Endothelial cell of hepatic sinusoid (primary cell): Measurements from ENCODE around the gene IFNA1.
"Not testable (repeated sequence)": the region's sequence is repeated elsewhere in the genome, so short reads cannot be mapped to it uniquely, and the experiment has no call there.

Experiments
- in situ Hi-C: cut with HindIII; loops from 2 replicates; pipeline ENCODE4 v1.10.0; 2017; ENCODE audit warnings: low sequenced_read_pairs

IFNA1 gene

GRCh38 chr9:21443849-21444625 lies 3.8 kb downstream of the IFNA1 start:
- in situ Hi-C loops: no loop called here

GRCh38 chr9:21449312-21449711 lies 9.1 kb downstream of the IFNA1 start:
- in situ Hi-C loops: not testable (repeated sequence)

DNA sequence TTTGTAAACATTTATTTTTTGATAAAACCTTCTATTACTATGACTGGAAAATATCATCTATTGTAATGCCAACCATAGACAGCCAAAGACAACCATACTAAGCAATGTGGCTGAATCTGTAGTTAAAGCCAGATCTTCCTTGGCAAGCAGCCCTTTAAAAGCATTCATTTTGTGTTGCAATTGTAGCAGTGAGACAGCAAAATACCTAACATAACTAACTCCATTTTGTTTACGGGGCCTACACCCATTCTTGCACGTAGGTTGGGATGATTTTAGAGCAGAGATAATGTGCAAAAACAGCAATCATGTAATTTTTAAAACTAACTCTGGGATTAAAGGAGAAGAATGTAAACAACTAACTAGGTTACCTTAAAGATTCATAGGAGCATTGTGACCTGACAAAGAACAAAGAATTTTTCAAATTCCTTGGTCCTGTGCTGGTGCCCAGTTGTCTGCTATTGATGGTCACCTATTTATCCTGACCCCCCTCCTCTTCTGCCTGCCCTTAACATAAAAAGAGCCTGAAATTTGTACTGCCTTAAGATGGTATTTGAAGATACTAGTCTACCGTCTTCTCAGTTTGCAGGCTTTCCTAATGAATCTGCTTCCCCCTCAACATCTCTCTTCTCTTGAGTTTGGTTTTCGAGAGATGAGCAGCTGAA lies 10.6 kb downstream of the IFNA1 start:
- in situ Hi-C loops: no loop called here

DNA sequence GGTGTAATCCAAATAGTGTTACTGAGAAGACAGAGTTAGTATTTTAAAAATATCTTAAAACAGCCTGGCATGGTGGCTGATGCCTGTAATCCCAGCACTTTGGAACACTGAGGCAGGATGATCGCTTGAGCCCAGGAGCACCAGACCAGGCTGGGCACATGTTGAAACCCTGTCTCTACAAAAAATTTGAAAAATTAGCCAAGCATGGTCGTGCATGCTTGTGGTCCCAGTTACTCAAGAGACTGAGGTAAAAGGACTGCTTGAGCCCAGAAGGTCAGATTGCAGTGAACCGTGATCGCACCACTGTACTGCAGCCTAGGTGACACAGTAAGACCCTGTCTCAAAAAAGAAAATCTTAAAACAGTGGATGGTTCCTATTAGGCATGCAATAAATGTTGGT lies 12.4 kb downstream of the IFNA1 start:
- in situ Hi-C loops: no loop called here

GRCh38 chr9:21454149-21454548 lies 13.9 kb downstream of the IFNA1 start:
- in situ Hi-C loops: no loop called here

GRCh38 chr9:21455320-21455719 lies 15.1 kb downstream of the IFNA1 start:
- in situ Hi-C loops: no loop called here

DNA sequence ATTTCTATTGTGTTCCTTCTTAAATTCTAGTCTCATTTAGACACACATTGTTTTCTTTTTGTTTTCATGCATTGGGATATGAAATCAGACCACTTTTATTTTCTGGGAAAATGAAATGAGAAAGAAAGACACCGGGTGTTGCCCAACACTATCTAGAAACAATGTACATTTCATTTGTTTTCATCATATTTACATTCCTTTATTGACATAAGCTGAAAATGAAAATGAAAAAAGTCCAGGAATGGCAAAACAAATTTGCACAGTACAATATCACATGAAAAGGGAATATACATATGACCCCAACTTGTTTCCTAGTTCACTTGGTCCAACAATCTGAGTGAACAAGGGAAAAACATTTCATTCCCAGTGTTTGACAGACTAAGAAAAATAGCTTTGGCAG lies 21.1 kb downstream of the IFNA1 start:
- in situ Hi-C loops: no loop called here

GRCh38 chr9:21465138-21465537 lies 24.9 kb downstream of the IFNA1 start:
- in situ Hi-C loops: loop anchor here (5.0 kb wide), 1 partner anchor 322 kb away; no protein-coding TSS in a partner anchor

- in situ Hi-C loops: loop anchor here (5.0 kb wide), 1 partner anchor 321 kb away; no protein-coding TSS in a partner anchor
Measured at GRCh38 chr9:21465859-21466518, 25.8 kb downstream of the IFNA1 start.

DNA sequence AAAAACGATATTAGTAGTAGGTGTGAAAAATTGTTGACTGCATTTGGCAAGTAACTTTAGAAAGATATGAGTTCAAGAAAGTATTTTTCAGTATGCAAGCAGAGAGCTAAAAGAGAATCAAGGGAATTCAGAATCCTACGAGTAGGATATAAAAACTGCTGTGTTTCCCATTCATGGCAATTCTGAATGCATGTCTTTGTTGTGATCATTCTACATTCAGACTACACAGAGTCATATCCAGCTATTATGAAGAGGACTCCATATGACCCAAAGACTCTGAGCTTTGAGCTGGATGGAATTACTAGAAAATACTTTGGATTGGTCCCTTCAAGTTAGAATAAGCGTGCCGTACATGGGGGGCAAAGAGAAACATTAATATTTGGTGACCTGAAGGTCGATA lies 29.9 kb downstream of the IFNA1 start:
- in situ Hi-C loops: no loop called here

DNA sequence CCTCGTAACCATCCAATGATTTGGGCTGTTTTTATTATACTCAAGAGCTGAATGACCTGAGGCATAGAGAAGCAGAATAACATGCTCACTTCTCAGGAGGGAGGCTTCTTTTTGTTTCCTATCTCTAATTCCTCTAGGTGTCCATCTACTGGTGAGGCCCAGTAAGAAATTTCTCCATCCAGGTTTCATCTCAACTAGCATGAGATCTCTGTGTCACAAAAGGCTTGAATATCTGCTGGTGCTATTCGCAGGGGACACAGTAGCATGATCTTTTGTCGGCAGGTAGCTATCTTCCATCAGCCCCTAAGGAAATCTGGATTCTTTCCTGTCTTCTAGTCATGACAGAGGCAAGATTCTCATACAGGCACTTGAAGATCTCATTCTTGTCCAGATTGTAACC lies 33.0 kb downstream of the IFNA1 start:
- in situ Hi-C loops: no loop called here

DNA sequence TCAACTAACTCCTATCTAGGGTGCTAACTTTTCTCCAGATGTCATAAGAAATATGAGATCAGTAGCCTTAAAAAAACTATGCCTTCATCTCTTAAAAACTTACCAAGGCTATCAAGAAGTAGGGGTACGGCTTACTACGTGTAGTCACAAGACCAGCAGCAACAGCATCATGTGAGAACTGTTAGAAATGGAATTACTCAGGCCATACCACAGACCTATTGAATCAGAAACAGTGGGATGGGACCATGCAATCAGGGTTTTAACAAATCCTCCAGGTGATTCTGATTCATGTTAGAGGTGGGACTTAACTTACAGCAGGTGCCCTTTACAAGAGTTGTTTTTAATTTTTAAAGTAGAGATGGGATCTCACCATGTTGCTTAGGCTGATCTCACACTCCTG lies 37.2 kb downstream of the IFNA1 start:
- in situ Hi-C loops: no loop called here

DNA sequence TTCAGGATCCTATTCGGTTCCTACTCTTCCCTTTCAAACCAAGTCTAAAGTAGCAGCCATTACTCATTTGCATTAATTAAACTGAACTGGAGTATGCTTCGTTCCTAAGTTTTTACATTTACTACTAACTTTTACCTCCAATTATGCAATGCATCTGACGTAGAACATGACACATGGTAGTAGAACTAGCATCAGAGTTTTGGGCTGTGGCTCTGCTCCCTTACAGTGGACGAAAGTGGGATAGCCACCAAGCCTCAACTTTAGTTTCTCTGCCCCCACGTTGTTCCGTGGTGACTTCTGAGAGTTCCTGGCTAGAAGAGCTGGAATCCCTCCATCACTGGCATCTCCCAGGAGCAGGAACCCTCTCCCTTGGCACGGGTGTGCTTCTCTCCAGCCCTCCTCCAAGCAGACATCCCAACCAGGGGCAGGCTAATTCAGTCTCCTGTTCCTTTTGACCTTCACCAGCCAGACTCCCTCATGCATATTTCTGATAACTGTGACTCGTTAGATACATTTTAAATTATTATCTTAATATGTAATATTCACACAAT lies 39.0 kb downstream of the IFNA1 start:
- in situ Hi-C loops: no loop called here

DNA sequence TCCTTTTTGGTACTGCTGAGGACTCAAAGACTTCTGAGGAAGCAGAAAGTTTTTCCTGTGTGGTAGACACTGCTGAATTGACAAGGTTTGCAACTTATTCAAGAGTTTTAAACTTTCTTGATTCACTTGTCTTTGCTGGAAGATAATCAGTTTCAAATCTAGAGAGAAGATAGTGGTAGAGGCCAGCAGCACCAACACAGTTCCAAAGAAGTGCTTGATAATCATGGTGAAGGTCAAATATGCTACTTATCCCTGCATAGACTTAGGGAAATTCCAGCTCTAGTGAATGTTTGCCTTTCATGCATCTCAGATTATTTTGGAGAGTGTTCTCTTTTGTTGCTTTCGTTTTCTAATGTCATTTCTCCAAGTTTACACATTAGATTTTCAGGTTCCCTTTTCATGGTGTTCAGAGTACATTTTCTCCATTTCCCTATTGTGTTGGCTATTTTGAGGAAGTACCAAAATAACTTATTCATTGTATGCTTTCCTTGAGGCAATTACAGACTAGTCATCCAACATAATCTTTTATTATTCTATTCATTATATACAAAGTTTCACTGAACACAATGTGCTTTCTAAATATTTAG lies 41.3 kb downstream of the IFNA1 start:
- in situ Hi-C loops: no loop called here

DNA sequence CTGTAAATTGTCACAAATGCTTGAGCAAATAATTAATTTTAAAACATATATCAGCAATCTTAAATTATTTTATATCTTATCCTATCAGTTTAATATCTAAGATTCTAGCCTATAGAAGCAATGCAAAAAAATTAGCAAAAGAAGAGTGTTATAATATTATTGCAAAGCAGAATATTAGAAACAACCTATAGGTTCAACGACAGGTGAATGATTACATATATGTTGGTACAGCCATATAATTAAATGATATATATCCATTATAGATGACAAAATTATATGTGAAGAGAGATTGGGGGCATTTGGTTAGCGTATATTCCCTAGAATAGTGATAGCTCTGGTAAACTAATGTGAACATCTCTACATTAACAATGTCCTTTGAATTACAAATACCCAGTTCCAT lies 42.0 kb downstream of the IFNA1 start, which contains the start of gene IFNE:
TSS of gene IFNE (minus strand) at position 101 of the 400 bp plus-strand sequence. CDS start 619 bp downstream, outside the sequence.
- in situ Hi-C loops: no loop called here
